ENCODE measurements around the gene TMCC2. TPM values are rescaled to one million over a fixed set of nuclear protein-coding genes. Genes with fewer than 3 reads are reported as not detected.

TMCC2 gene
- total and polyA plus RNA-seq, 11 donors: 0.97 to 5.1 (median 2.0) TPM

DNA sequence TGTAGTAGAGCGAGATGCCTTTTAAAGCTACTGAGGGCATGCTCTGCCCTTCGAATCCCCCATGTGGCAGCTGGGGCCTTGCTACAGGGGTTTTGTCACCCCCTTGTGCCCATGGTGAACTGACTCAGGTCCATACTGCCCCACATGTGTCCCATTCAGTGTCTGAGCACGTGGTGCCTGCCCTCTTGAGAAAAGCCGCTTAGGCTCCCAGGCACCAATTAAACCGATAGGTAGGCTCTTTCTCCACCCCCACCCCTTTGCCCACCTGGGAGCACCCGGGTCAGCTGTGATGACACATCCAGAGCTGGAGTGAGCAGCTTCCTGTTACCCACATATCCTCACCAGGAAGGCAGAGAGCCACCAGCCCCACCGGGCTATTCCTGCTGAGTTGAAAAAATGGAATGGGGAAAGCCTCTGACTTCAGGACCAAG is 30.5 kb downstream of the TMCC2 start:
- no peaks in the 10 kb centered on the region for H3K36me3 ChIP-seq
- H3K4me3 ChIP-seq: no peak overlapping the region
- peaks cover 2 to 64% (median 48%) of the 10 kb centered on the region in 12 donors for H3K4me1 ChIP-seq
- no peak for TF ChIP-seq CTCF (IDR thresholded peaks at IDR 0.05)
- TF ChIP-seq POLR2A (IDR thresholded peaks at IDR 0.05): no peak
- H3K27ac ChIP-seq: no peak overlapping the region
- DNase-seq (peak in 1 of 5 donors; percentile 4), ATAC-seq (no peak)
- H3K9me3 ChIP-seq: no peaks in the 10 kb centered on the region
- WGBS, 4 donors: 71 to 84% (median 79%) methylated on average over 7 of the region's 7 CpGs
- intact Hi-C loops (cut with DNase I): loop anchor here (5.0 to 10.0 kb wide), 9 partner anchors 113 to 451 kb away; partner anchors contain the start of gene RBBP5 (in 4 of the 10)
- H3K27me3 ChIP-seq: no peaks in the 10 kb centered on the region

DNA sequence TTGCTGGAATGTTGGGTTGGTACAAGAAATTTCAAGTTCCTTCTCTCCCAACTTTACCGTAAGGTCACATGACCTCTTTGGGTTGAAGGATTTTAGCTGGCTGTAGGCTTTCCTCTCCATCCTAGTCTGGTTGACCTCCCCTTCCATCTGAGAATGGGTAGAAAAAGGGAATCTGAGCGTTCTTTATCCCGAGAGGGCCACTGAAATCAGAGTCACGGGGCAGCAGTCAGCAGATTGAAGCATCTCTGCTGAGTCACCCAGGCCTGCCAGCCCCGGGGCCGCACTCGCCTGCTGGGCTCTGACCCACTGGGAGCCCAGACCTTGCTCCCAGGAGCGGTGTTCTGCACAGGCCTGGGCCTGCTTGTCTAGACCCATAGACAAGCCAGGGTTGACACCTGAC is 31.0 kb downstream of the TMCC2 start:
- ATAC-seq: no peak
- H3K9me3 ChIP-seq: no peaks in the 10 kb centered on the region
- H3K27ac ChIP-seq: no peak overlapping the region
- H3K4me3 ChIP-seq: no peak overlapping the region
- DNase-seq: no peak
- WGBS, 4 donors: 88 to 95% (median 91%) methylated on average over 8 of the region's 8 CpGs
- peaks cover 2 to 64% (median 48%) of the 10 kb centered on the region in 12 donors for H3K4me1 ChIP-seq
- no peaks in the 10 kb centered on the region for H3K27me3 ChIP-seq
- TF ChIP-seq POLR2A (IDR thresholded peaks at IDR 0.05) (no peak), CTCF (IDR thresholded peaks at IDR 0.05) (no peak)
- H3K36me3 ChIP-seq: no peaks in the 10 kb centered on the region
- intact Hi-C loops (cut with DNase I): loop anchor here (5.0 to 10.0 kb wide), 9 partner anchors 114 to 451 kb away; partner anchors contain the start of gene RBBP5 (in 4 of the 10)

GRCh38 chr1:205259324-205259832 is 31.6 kb downstream of the TMCC2 start:
- no peaks in the 10 kb centered on the region for H3K36me3 ChIP-seq
- no peaks in the 10 kb centered on the region for H3K9me3 ChIP-seq
- intact Hi-C loops (cut with DNase I): loop anchor here (5.0 to 10.0 kb wide), 9 partner anchors 115 to 452 kb away; partner anchors contain the start of gene RBBP5 (in 4 of the 10)
- 28 to 49% (median 32%) methylated on average over 9 to 10 of the region's 10 CpGs for WGBS, 4 donors
- peaks cover 2 to 64% (median 48%) of the 10 kb centered on the region in 12 donors for H3K4me1 ChIP-seq
- H3K27ac ChIP-seq: peak overlapping the region in 1 of 12 donors; percentile 8
- TF ChIP-seq POLR2A (IDR thresholded peaks at IDR 0.05) (no peak), CTCF (IDR thresholded peaks at IDR 0.05) (no peak)
- H3K27me3 ChIP-seq: no peaks in the 10 kb centered on the region
- H3K4me3 ChIP-seq: no peak overlapping the region
- ATAC-seq (peak in 3 of 4 donors; percentile 23 to 69 (median 28)), DNase-seq (peak in 2 of 5 donors; percentile 54)

GRCh38 chr1:205259998-205260397 is 32.3 kb downstream of the TMCC2 start:
- intact Hi-C loops (cut with DNase I): loop anchor here (5.0 to 10.0 kb wide), 9 partner anchors 115 to 453 kb away; partner anchors contain the start of gene RBBP5 (in 4 of the 10)
- ATAC-seq (no peak), DNase-seq (no peak)
- no peaks in the 10 kb centered on the region for H3K9me3 ChIP-seq
- H3K36me3 ChIP-seq: no peaks in the 10 kb centered on the region
- H3K4me3 ChIP-seq: no peak overlapping the region
- WGBS, 4 donors: 43 to 86% (median 72%) methylated on average over 1 of the region's 1 CpG
- TF ChIP-seq POLR2A (IDR thresholded peaks at IDR 0.05): no peak
- TF ChIP-seq CTCF (IDR thresholded peaks at IDR 0.05): no peak
- H3K27ac ChIP-seq: no peak overlapping the region
- no peaks in the 10 kb centered on the region for H3K27me3 ChIP-seq
- H3K4me1 ChIP-seq: peaks cover 2 to 64% (median 48%) of the 10 kb centered on the region in 12 donors

Measured in heart left ventricle (tissue), 16 donors.